Heart left ventricle (tissue), 13 donors: ENCODE measurements around the gene ROCK2.

Source experiments
- CTCF ChIP-seq, 12 donors: fragments of 200-600 bp; sonication (generic) in 4 of 12; IDR thresholded peaks; one replicate each; pipeline versions ENCODE4 v1.5.0 to v1.8.0; 2018 to 2022; ENCODE audit warnings: antibody characterized with exemption in 12 of 12, mild to moderate bottlenecking in 5 of 12
- POLR2A ChIP-seq, 2 donors: fragments of 450-650 bp; IDR thresholded peaks; one replicate each; pipeline ENCODE4 v1.6.1; 2017; ENCODE audit warnings: antibody characterized with exemption in 2 of 2, mild to moderate bottlenecking in 2 of 2, moderate library complexity in 2 of 2
- donor health status: ischemic (EF 13 %, LVEDD 7.1; RV severe dilation, severe dysfunction).
- donor health status: DM: no; HTN: yes; CAD: no.
- donor health status: DM: no; HTN: no; CAD: no.
- donor health status: ischemic (EF 25% LVEDD 6.9; RV normal size, moderate dysfunction).
- donor health status: ischemic (EF 25% LVEDD 5.7; RV mildly dilated, moderate dysfunction).
- donor health status: ischemic (EF 35%, LVEDD 5.7; RV mildly dilated, moderate dysfunction).
- donor health status: nonischemic (EF 11% LVEDD 7.7; RV severe dilation, severe dysfunction).
- donor health status: DM: yes; HTN: yes; CAD: no.
- donor health status: PGD.
- donor health status: ischemic (EF 29% LVEDD 5.4; RV normal size, mild dysfunction).
- donor health status: nonischemic (EF 23%, LVEDD 6.1; RV moderate dilation, normal function).

- TF ChIP-seq CTCF (IDR thresholded peaks at IDR 0.05) (no peak), POLR2A (IDR thresholded peaks at IDR 0.05) (no peak)
Measured at GRCh38 chr2:11391942-11392266, 47.5 kb upstream of the ROCK2 start.
